A673 (cell line): ENCODE results near the gene RNH1.

Experiments used
- CTCF ChIP-seq: fragments of 300-800, 200-600 bp; sonication (generic); conservative IDR thresholded peaks from 2 replicates; pipeline ENCODE4 v1.5.1; 2017; ENCODE audit warnings: low read depth, mild to moderate bottlenecking, antibody characterized with exemption, low read length, moderate library complexity, mixed read lengths
- EZH2 ChIP-seq: fragments of 200-600 bp; sonication (generic); IDR thresholded peaks from 2 replicates; pipeline ENCODE4 v1.6.1; 2017; ENCODE audit warnings: borderline replicate concordance, low read depth, mild to moderate bottlenecking, mixed read lengths, antibody characterized with exemption, low read length; ENCODE audit not compliant: poor library complexity, severe bottlenecking

- no peak for TF ChIP-seq CTCF
- no peak for TF ChIP-seq EZH2
These were observed 55.3 kb downstream of the RNH1 start for GRCh38 chr11:451738-452137.
